ENCODE measurements around the gene SUSD1. TPM values are rescaled to one million over a fixed set of nuclear protein-coding genes. Genes with fewer than 3 reads are reported as not detected.
"Not testable (repeated sequence)": the region's sequence is repeated elsewhere in the genome, so short reads cannot be mapped to it uniquely, and the experiment has no call there.

Gene SUSD1
- total RNA-seq, 1 experiment from 2014 or later = 8.1 TPM

- TF ChIP-seq, protein P1, sequence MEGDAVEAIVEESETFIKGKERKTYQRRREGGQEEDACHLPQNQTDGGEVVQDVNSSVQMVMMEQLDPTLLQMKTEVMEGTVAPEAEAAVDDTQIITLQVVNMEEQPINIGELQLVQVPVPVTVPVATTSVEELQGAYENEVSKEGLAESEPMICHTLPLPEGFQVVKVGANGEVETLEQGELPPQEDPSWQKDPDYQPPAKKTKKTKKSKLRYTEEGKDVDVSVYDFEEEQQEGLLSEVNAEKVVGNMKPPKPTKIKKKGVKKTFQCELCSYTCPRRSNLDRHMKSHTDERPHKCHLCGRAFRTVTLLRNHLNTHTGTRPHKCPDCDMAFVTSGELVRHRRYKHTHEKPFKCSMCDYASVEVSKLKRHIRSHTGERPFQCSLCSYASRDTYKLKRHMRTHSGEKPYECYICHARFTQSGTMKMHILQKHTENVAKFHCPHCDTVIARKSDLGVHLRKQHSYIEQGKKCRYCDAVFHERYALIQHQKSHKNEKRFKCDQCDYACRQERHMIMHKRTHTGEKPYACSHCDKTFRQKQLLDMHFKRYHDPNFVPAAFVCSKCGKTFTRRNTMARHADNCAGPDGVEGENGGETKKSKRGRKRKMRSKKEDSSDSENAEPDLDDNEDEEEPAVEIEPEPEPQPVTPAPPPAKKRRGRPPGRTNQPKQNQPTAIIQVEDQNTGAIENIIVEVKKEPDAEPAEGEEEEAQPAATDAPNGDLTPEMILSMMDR (conservative IDR thresholded peaks at IDR 0.05) = no peak
- H2AFZ ChIP-seq (ENCODE audit: low read length) = no peak overlapping the region
- H3K27ac Mint-ChIP-seq = no peak overlapping the region
- H3K4me1 Mint-ChIP-seq = peaks cover 4 to 12% of the 10 kb centered on the region in 2 experiments; a peak in 3 of 4 replicates
- no peaks in the 10 kb centered on the region for H3K27me3 ChIP-seq (ENCODE audit: insufficient read depth, low read length)
- H2BK120ac ChIP-seq (ENCODE audit: low read depth, low read length, poor library complexity, severe bottlenecking) = no peak overlapping the region
- no peak overlapping the region for H3T11ph ChIP-seq (ENCODE audit: low read length)
- no peak overlapping the region for H3K56ac ChIP-seq (ENCODE audit: insufficient read length, low read depth, low read length)
- no peak overlapping the region for H3K23ac ChIP-seq (ENCODE audit: insufficient read length, low read depth, low read length)
- no peak overlapping the region for H3K4me3 Mint-ChIP-seq
- no peak overlapping the region for H3K9ac ChIP-seq (ENCODE audit: extremely low read depth, insufficient read length, low read length)
- H3K79me1 ChIP-seq (ENCODE audit: insufficient read depth, low read depth, low read length, poor library complexity, severe bottlenecking) = no peaks in the 10 kb centered on the region
- DNase-seq = no peak
- no peak overlapping the region for H3K4me2 ChIP-seq (ENCODE audit: insufficient read depth, insufficient read length, low read length)
- no peak overlapping the region for H3K14ac ChIP-seq (ENCODE audit: insufficient read depth, low read length)
- no peak overlapping the region for H4K5ac ChIP-seq (ENCODE audit: insufficient read length, low read depth, low read length)
- no peak overlapping the region for H3K27ac ChIP-seq (ENCODE audit: insufficient read length, low read depth, low read length)
- no peak overlapping the region for H2AK5ac ChIP-seq (ENCODE audit: insufficient read length, low read length)
- no peak overlapping the region for H2BK15ac ChIP-seq (ENCODE audit: low read depth, low read length)
- no peak overlapping the region for H3K18ac ChIP-seq (ENCODE audit: insufficient read length, low read depth, low read length)
- H4K8ac ChIP-seq (replicated peaks; ENCODE audit: insufficient read length, low read depth, low read length) = no peak overlapping the region
- no CpG with 5 or more reads among the region's 4 CpGs for WGBS (ENCODE audit: extremely low coverage, insufficient read length, low lambda C conversion rate)
- H2BK12ac ChIP-seq (ENCODE audit: insufficient read length, low read depth, low read length) = no peak overlapping the region
- H3K9me3 ChIP-seq (ENCODE audit: control insufficient read depth, low read depth, low read length) = no peaks in the 10 kb centered on the region
- no peaks in the 10 kb centered on the region for H3K79me2 ChIP-seq (ENCODE audit: insufficient read depth, low read length)
- no peak overlapping the region for H3K4ac ChIP-seq (ENCODE audit: low read depth, low read length)
- H4K91ac ChIP-seq (ENCODE audit: insufficient read length, low read depth, low read length) = no peak overlapping the region
- H3K23me2 ChIP-seq (ENCODE audit: insufficient read length, low read depth, low read length, poor library complexity, severe bottlenecking) = no peaks in the 10 kb centered on the region
- H3K9me3 Mint-ChIP-seq = no peaks in the 10 kb centered on the region; a peak in 1 of 5 replicates
- no peaks in the 10 kb centered on the region for H4K20me1 ChIP-seq (ENCODE audit: control insufficient read depth, insufficient read depth, insufficient read length)
- H3K4me1 ChIP-seq (ENCODE audit: insufficient read depth, low read length) = no peaks in the 10 kb centered on the region
- H3K27me3 Mint-ChIP-seq (ENCODE audit: low read depth) = no peaks in the 10 kb centered on the region
- H3K36me3 Mint-ChIP-seq (ENCODE audit: insufficient read depth in 1 of 3, low read depth in 3 of 3) = no peaks in the 10 kb centered on the region
- H2BK5ac ChIP-seq (ENCODE audit: insufficient read length, low read length) = no peak overlapping the region
- no peak overlapping the region for H2BK20ac ChIP-seq (ENCODE audit: low read depth, low read length, poor library complexity, severe bottlenecking)
Measured at GRCh38 chr9:112135706-112136105, 39.4 kb downstream of the SUSD1 start.

GRCh38 chr9:112133806-112134205, 41.3 kb downstream of the SUSD1 start:
- H2AK5ac ChIP-seq (ENCODE audit: insufficient read length, low read length); H2AFZ ChIP-seq (ENCODE audit: low read length); H4K20me1 ChIP-seq (ENCODE audit: control insufficient read depth, insufficient read depth, insufficient read length); H3K27me3 Mint-ChIP-seq (ENCODE audit: low read depth); H3K23me2 ChIP-seq (ENCODE audit: insufficient read length, low read depth, low read length, poor library complexity, severe bottlenecking); H3K56ac ChIP-seq (ENCODE audit: insufficient read length, low read depth, low read length); H2BK120ac ChIP-seq (ENCODE audit: low read depth, low read length, poor library complexity, severe bottlenecking); H3K4me1 ChIP-seq (ENCODE audit: insufficient read depth, low read length); H3K9ac ChIP-seq (ENCODE audit: extremely low read depth, insufficient read length, low read length); H3K27ac Mint-ChIP-seq; H4K8ac ChIP-seq (replicated peaks; ENCODE audit: insufficient read length, low read depth, low read length); H3K9me3 Mint-ChIP-seq; H3K27ac ChIP-seq (ENCODE audit: insufficient read length, low read depth, low read length); H3K14ac ChIP-seq (ENCODE audit: insufficient read depth, low read length); H2BK12ac ChIP-seq (ENCODE audit: insufficient read length, low read depth, low read length); H3K9me3 ChIP-seq (ENCODE audit: control insufficient read depth, low read depth, low read length); H3T11ph ChIP-seq (ENCODE audit: low read length); H3K79me2 ChIP-seq (ENCODE audit: insufficient read depth, low read length); H3K4me2 ChIP-seq (ENCODE audit: insufficient read depth, insufficient read length, low read length); DNase-seq; H3K18ac ChIP-seq (ENCODE audit: insufficient read length, low read depth, low read length); H2BK5ac ChIP-seq (ENCODE audit: insufficient read length, low read length); H3K4me3 Mint-ChIP-seq; H3K23ac ChIP-seq (ENCODE audit: insufficient read length, low read depth, low read length); H4K5ac ChIP-seq (ENCODE audit: insufficient read length, low read depth, low read length); H3K27me3 ChIP-seq (ENCODE audit: insufficient read depth, low read length); H3K36me3 Mint-ChIP-seq (ENCODE audit: insufficient read depth in 1 of 3, low read depth in 3 of 3); H2BK20ac ChIP-seq (ENCODE audit: low read depth, low read length, poor library complexity, severe bottlenecking); H3K79me1 ChIP-seq (ENCODE audit: insufficient read depth, low read depth, low read length, poor library complexity, severe bottlenecking); H3K4ac ChIP-seq (ENCODE audit: low read depth, low read length); H2BK15ac ChIP-seq (ENCODE audit: low read depth, low read length); H4K91ac ChIP-seq (ENCODE audit: insufficient read length, low read depth, low read length): not testable (repeated sequence)
- no CpG with 5 or more reads among the region's 1 CpG for WGBS (ENCODE audit: extremely low coverage, insufficient read length, low lambda C conversion rate)
- peaks cover 4 to 18% of the 10 kb centered on the region in 2 experiments; a peak in 3 of 4 replicates for H3K4me1 Mint-ChIP-seq
